GM12874 (cell line): ENCODE data around the gene RLBP1.

Experiments used
- CTCF ChIP-seq: IDR thresholded peaks from 2 replicates; pipeline ENCODE4 v1.5.1; 2011; ENCODE audit warnings: low read depth, mild to moderate bottlenecking, control low read depth, low read length, moderate library complexity; ENCODE audit not compliant: insufficient read depth

Gene RLBP1

GRCh38 chr15:89184886-89185526 is 36.4 kb downstream of the RLBP1 start:
- TF ChIP-seq CTCF = no peak

GRCh38 chr15:89184357-89184756 is 37.0 kb downstream of the RLBP1 start:
- no peak for TF ChIP-seq CTCF

DNA sequence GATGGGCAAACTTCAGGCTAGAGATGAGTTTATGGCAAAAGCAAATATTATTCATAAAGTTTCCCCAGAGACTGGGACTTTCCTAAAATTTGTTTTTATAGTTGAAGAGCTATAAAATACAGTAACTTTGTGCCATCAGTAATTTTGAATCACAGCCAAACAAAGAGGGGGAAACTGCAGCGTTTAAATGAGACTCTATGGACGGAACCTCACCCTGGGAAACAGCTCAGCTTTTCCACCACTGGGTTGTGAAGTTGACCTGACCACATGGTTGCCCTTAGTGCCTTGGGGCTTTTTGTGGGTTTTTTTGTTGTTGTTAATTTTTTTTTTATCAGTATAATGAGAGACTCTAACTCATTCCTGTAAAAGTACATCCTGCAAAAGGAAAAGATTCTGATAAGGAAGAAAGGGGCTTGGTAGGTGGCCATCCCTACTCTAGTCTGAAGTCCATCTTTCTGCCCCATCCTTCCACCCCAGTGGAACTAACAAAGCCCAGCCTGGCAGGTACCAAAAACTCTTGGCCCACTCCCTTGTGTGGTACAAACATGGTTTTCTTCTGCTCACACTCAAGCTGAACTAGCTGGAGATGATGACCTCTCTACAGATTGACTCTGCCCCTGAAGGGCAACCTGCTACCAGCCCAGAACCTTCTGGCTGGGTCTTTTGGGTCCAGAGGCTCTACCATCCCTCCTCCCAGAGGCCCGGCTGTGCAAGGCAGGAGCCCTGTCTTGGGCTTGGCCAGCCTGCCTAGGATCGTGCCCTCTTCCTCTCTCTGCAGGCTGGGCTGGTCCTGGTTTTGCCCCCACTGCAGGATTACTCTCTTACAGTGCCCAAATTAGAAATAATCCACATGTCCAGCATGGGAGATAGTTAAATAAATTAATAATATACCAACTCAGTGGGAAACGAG is 41.2 kb downstream of the RLBP1 start:
- no peak for TF ChIP-seq CTCF

DNA sequence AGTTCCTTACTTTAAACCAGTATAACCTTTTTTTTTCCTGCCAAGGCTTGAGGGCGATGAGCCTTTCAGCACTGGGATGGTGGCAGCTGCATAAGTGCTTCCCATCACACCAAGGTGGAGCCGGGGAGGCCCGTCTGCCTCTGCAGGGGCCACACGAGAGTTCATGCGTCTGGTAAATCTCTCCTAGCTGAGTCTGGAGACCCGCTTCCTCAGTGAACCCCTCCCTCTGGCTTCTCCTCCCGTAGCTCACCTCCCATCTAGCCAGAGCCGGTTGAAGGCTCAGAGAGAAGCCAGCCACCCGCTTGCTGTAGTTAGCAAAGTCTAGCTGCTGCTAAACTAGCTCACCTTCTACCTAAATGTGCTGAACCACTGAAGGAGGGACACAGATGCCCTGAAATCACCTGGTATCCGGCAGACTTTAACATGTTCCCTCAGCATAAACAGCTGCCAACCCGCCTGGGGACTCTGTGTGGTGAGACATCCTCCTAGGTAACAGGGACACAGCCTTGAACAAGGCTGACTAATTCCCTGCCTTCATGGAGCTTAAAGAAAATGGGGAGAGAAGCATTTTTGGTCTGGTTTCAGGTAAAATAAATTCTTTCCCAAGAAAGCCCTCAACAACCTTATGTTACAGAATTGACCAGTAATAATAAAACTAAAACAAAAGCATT is 42.9 kb downstream of the RLBP1 start:
- TF ChIP-seq CTCF = no peak

GRCh38 chr15:89177633-89178306 is 43.6 kb downstream of the RLBP1 start:
- peak; percentile 75 for TF ChIP-seq CTCF

- TF ChIP-seq CTCF = no peak
These were observed 44.3 kb downstream of the RLBP1 start for GRCh38 chr15:89177116-89177515.
